PC-3 (cell line): ENCODE measurements around the gene RNF138. TPM values are rescaled to one million over a fixed set of nuclear protein-coding genes. Genes with fewer than 3 reads are reported as not detected.
"Not testable (repeated sequence)": the region's sequence is repeated elsewhere in the genome, so short reads cannot be mapped to it uniquely, and the experiment has no call there.

Experiments
- ATAC-seq: fragments of 200-7000 bp; cut with Tn5 transposase; 2 replicates; pipeline ENCODE4 v1.9.1; 2020; ENCODE audit warnings: mild to moderate bottlenecking, moderate library complexity
- BruUV-seq: library from RNA; stranded (reverse); fragments of 400-500 nt; replicated peaks from 2 replicates; lab custom pipeline; 2021; lab: Mats Ljungman, UMichigan
- CTCF ChIA-PET: fragments of 300-600 bp; sonication (Branson Sonifier 250); formaldehyde crosslinking; loops from one replicate; lab custom pipeline; 2022; ENCODE audit warnings: antibody characterized with exemption; lab: Charles Lee
- POLR2A ChIA-PET: fragments of 300-600 bp; sonication (Branson Sonifier 250); formaldehyde crosslinking; loops from one replicate; lab custom pipeline; 2022; ENCODE audit warnings: antibody characterized with exemption; ENCODE audit not compliant: unreplicated experiment; lab: Charles Lee
- DNase-seq: peaks from one replicate; pipeline ENCODE4 v3.0.0-alpha.2; 2015
- H2AFZ ChIP-seq: fragments of 300-600 bp; sonication (generic); 2 replicates; pipeline ENCODE4 v1.6.0; 2016; ENCODE audit warnings: antibody characterized with exemption, low read length
- H3F3A ChIP-seq: fragments of 300-600 bp; sonication (generic); one replicate; pipeline ENCODE4 v1.6.0; 2017; ENCODE audit warnings: antibody characterized with exemption, low read length, control low read depth, mild to moderate bottlenecking; ENCODE audit not compliant: unreplicated experiment
- H3K27ac ChIP-seq: fragments of 300-600 bp; sonication (generic); 2 replicates; pipeline ENCODE4 v1.5.1; 2016; ENCODE audit warnings: mild to moderate bottlenecking, low read length
- H3K27me3 ChIP-seq: fragments of 300-600 bp; sonication (generic); 2 replicates; pipeline ENCODE4 v1.6.1; 2016; ENCODE audit warnings: low read length, mixed read lengths
- H3K36me3 ChIP-seq: fragments of 300-600 bp; sonication (generic); 2 replicates; pipeline ENCODE4 v1.6.1; 2016; ENCODE audit warnings: low read depth, mixed run types, low read length, mixed read lengths
- H3K4me1 ChIP-seq: fragments of 300-600 bp; sonication (generic); 2 replicates; pipeline ENCODE4 v1.5.1; 2016; ENCODE audit warnings: low read length; ENCODE audit not compliant: insufficient read depth
- H3K4me2 ChIP-seq: fragments of 300-600 bp; sonication (generic); 2 replicates; pipeline ENCODE4 v1.6.0; 2016; ENCODE audit warnings: low read length
- H3K4me3 ChIP-seq: fragments of 300-600 bp; sonication (generic); 2 replicates; pipeline ENCODE4 v1.5.1; 2016; ENCODE audit warnings: mild to moderate bottlenecking, low read length, mixed read lengths
- H3K79me2 ChIP-seq: fragments of 300-600 bp; sonication (generic); 2 replicates; pipeline ENCODE4 v1.6.1; 2017; ENCODE audit warnings: low read length, mixed read lengths
- H3K9ac ChIP-seq: fragments of 300-600 bp; sonication (generic); 2 replicates; pipeline ENCODE4 v1.6.0; 2016; ENCODE audit warnings: mild to moderate bottlenecking, low read length
- H3K9me2 ChIP-seq: fragments of 300-600 bp; sonication (generic); replicated peaks from 2 replicates; pipeline ENCODE4 v1.6.1; 2016; ENCODE audit warnings: mixed run types, low read length, mixed read lengths
- H3K9me3 ChIP-seq: fragments of 300-600 bp; sonication (generic); 2 replicates; pipeline ENCODE4 v1.6.1; 2016; ENCODE audit warnings: low read length, mixed read lengths
- H4K20me1 ChIP-seq: fragments of 300-600 bp; sonication (generic); 2 replicates; pipeline ENCODE4 v1.6.1; 2016; ENCODE audit warnings: low read length, mixed read lengths
- CTCF ChIP-seq: fragments of 300-600 bp; sonication (generic); conservative IDR thresholded peaks from 2 replicates; pipeline ENCODE4 v1.5.1; 2017; ENCODE audit warnings: antibody characterized with exemption, low read depth, mild to moderate bottlenecking, low read length
- EZH2 ChIP-seq: fragments of 300-600 bp; sonication (generic); IDR thresholded peaks from one replicate; pipeline ENCODE4 v1.6.1; 2017; ENCODE audit warnings: antibody characterized with exemption, mild to moderate bottlenecking, low read length; ENCODE audit not compliant: unreplicated experiment
- EZH2phosphoT487 ChIP-seq: fragments of 300-600 bp; sonication (generic); IDR thresholded peaks from 2 replicates; pipeline ENCODE4 v1.6.1; 2018; ENCODE audit warnings: mild to moderate bottlenecking, antibody characterized with exemption, low read length, borderline replicate concordance
- intact Hi-C: fragments of 100-400 bp; cut with micrococcal nuclease; formaldehyde crosslinking; loops from 2 replicates; pipeline ENCODE4 v1.9.0; 2023
- total RNA-seq: library from RNA; depleted of rRNA; stranded (reverse); fragments of >200 nt; gene quantifications from 2 replicates; pipeline ENCODE4 v1.2.3, GENCODE V29; 2014

The RNF138 gene
- total RNA-seq, 1 experiment from 2014 or later: 15.3 TPM

- no peak overlapping the region for H3K4me3 ChIP-seq
- H3K9me2 ChIP-seq: no peaks in the 10 kb centered on the region
- intact Hi-C loops: no loop called here
- no peak overlapping the region for H3K4me2 ChIP-seq
- H3K9me3 ChIP-seq: no peaks in the 10 kb centered on the region
- H3K27ac ChIP-seq: no peak overlapping the region
- DNase-seq (no peak), ATAC-seq (no peak)
- ChIA-PET CTCF (no interaction called here), POLR2A (no interaction called here)
- no peaks in the 10 kb centered on the region for H3K4me1 ChIP-seq
- no TSS peak for BruUV-seq
- no peaks in the 10 kb centered on the region for H3K27me3 ChIP-seq
- TF ChIP-seq EZH2phosphoT487: no peak
- no peak for TF ChIP-seq CTCF
- no peak for TF ChIP-seq EZH2
- H3K79me2 ChIP-seq: no peaks in the 10 kb centered on the region
- no peaks in the 10 kb centered on the region for H3F3A ChIP-seq
- H3K9ac ChIP-seq: no peak overlapping the region
- H3K36me3 ChIP-seq: no peaks in the 10 kb centered on the region
- no peak overlapping the region for H2AFZ ChIP-seq
- H4K20me1 ChIP-seq: no peaks in the 10 kb centered on the region
These were observed 83.0 kb downstream of the RNF138 start for GRCh38 chr18:32174719-32175118.

- no peaks in the 10 kb centered on the region for H3K9me3 ChIP-seq
- no peaks in the 10 kb centered on the region for H3F3A ChIP-seq
- H3K4me1 ChIP-seq: no peaks in the 10 kb centered on the region
- DNase-seq (no peak), ATAC-seq (no peak)
- H3K27ac ChIP-seq: no peak overlapping the region
- no peak for TF ChIP-seq EZH2phosphoT487
- no peak for TF ChIP-seq CTCF
- no peak for TF ChIP-seq EZH2
- no peak overlapping the region for H3K4me3 ChIP-seq
- no peaks in the 10 kb centered on the region for H3K79me2 ChIP-seq
- BruUV-seq: no TSS peak
- intact Hi-C loops: no loop called here
- POLR2A ChIA-PET: no interaction called here
- no peak overlapping the region for H3K9ac ChIP-seq
- H2AFZ ChIP-seq: no peak overlapping the region
- H3K36me3 ChIP-seq: no peaks in the 10 kb centered on the region
- H3K4me2 ChIP-seq: no peak overlapping the region
- H4K20me1 ChIP-seq: no peaks in the 10 kb centered on the region
- CTCF ChIA-PET: no interaction called here
- H3K27me3 ChIP-seq: no peaks in the 10 kb centered on the region
- no peaks in the 10 kb centered on the region for H3K9me2 ChIP-seq
These were observed 83.6 kb downstream of the RNF138 start for GRCh38 chr18:32175265-32175664.

GRCh38 chr18:32176745-32177144, 85.1 kb downstream of the RNF138 start:
- H3K9me3 ChIP-seq, CTCF ChIA-PET, H3K9me2 ChIP-seq, POLR2A ChIA-PET, H3K4me2 ChIP-seq, DNase-seq, H3F3A ChIP-seq, ATAC-seq, H3K36me3 ChIP-seq, H2AFZ ChIP-seq, H3K4me3 ChIP-seq, H3K9ac ChIP-seq, H3K27ac ChIP-seq, intact Hi-C loops, H3K27me3 ChIP-seq, H4K20me1 ChIP-seq, BruUV-seq, H3K79me2 ChIP-seq, H3K4me1 ChIP-seq: not testable (repeated sequence)
